HepG2 (cell line): ENCODE results near the gene AKIRIN1. TPM values are rescaled to one million over a fixed set of nuclear protein-coding genes. Genes with fewer than 3 reads are reported as not detected.

ENCODE experiments used
- CERS6 ChIP-seq: sonication (generic); formaldehyde crosslinking; IDR thresholded peaks from 2 replicates; pipeline ENCODE4 v1.5.0; 2020; ENCODE audit warnings: missing genetic modification reagents
- EP300 ChIP-seq, 3 experiments: sonication (generic) in 1 of 3; formaldehyde crosslinking in 1 of 3; IDR thresholded peaks; 2 replicates each; pipeline versions ENCODE4 v1.5.1 to v1.6.1; 2011 to 2020; ENCODE audit warnings: low read depth in 2 of 3, low read length in 2 of 3, borderline replicate concordance in 1 of 3, improper control_type of control experiment in 1 of 3, mild to moderate bottlenecking in 1 of 3, missing genetic modification reagents in 1 of 3, moderate library complexity in 1 of 3
- GATA4 ChIP-seq: sonication (generic); IDR thresholded peaks from 2 replicates; pipeline ENCODE4 v1.6.1; 2016; ENCODE audit warnings: antibody characterized with exemption, low read depth, borderline replicate concordance
- HHEX ChIP-seq: IDR thresholded peaks from 2 replicates; pipeline ENCODE4 v1.6.1; 2016; ENCODE audit warnings: control low read depth
- HNRNPUL1 ChIP-seq: fragments of 200-400 bp; formaldehyde crosslinking; IDR thresholded peaks from 2 replicates; pipeline ENCODE4 v1.6.1; 2017; ENCODE audit warnings: low read depth, mild to moderate bottlenecking, low read length, moderate library complexity
- HOXA9 ChIP-seq: sonication (generic); formaldehyde crosslinking; IDR thresholded peaks from 2 replicates; pipeline ENCODE4 v1.8.1; 2022; ENCODE audit warnings: missing genetic modification reagents, mild to moderate bottlenecking, moderate library complexity, borderline replicate concordance
- MIXL1 ChIP-seq: IDR thresholded peaks from 2 replicates; pipeline ENCODE4 v1.6.1; 2016
- MLLT10 ChIP-seq: sonication (generic); formaldehyde crosslinking; IDR thresholded peaks from 2 replicates; pipeline ENCODE4 v1.4.0; 2020; ENCODE audit warnings: missing genetic modification reagents
- MTF1 ChIP-seq: sonication (generic); formaldehyde crosslinking; IDR thresholded peaks from 2 replicates; pipeline ENCODE4 v1.5.0; 2020; ENCODE audit warnings: missing genetic modification reagents
- NR3C1 ChIP-seq: sonication (generic); formaldehyde crosslinking; IDR thresholded peaks from 2 replicates; pipeline ENCODE4 v1.4.0; 2020; ENCODE audit warnings: missing genetic modification reagents
- PHF20 ChIP-seq: sonication (generic); formaldehyde crosslinking; IDR thresholded peaks from 2 replicates; pipeline ENCODE4 v1.5.0; 2020; ENCODE audit warnings: mild to moderate bottlenecking, missing genetic modification reagents
- TFE3 ChIP-seq: IDR thresholded peaks from 2 replicates; pipeline ENCODE4 v1.6.1; 2016
- ZNF263 ChIP-seq: sonication (generic); formaldehyde crosslinking; IDR thresholded peaks from 2 replicates; pipeline ENCODE4 v1.4.0; 2020; ENCODE audit warnings: missing genetic modification reagents
- ZNF33A ChIP-seq: sonication (generic); formaldehyde crosslinking; IDR thresholded peaks from 2 replicates; pipeline ENCODE4 v1.5.1; 2020; ENCODE audit warnings: missing genetic modification reagents, mild to moderate bottlenecking, moderate library complexity, borderline replicate concordance
- ZNF431 ChIP-seq: sonication (generic); formaldehyde crosslinking; IDR thresholded peaks from 2 replicates; pipeline ENCODE4 v1.9.0; 2022; ENCODE audit warnings: missing genetic modification reagents, low read depth, mild to moderate bottlenecking, borderline replicate concordance
- ZNF451 ChIP-seq: sonication (generic); formaldehyde crosslinking; IDR thresholded peaks from 2 replicates; pipeline ENCODE4 v1.5.0; 2020; ENCODE audit warnings: mild to moderate bottlenecking, missing genetic modification reagents
- ZNF614 ChIP-seq: IDR thresholded peaks from 2 replicates; pipeline ENCODE4 v1.6.1; 2018; ENCODE audit warnings: missing biosample characterization, missing genetic modification reagents, inconsistent platforms, borderline replicate concordance
- ZNF672 ChIP-seq: sonication (generic); formaldehyde crosslinking; IDR thresholded peaks from 2 replicates; pipeline ENCODE4 v1.8.1; 2022; ENCODE audit warnings: missing genetic modification reagents
- ZNF709 ChIP-seq: sonication (generic); formaldehyde crosslinking; IDR thresholded peaks from 2 replicates; pipeline ENCODE4 v1.5.0; 2020; ENCODE audit warnings: mild to moderate bottlenecking, missing genetic modification reagents
- ZNF749 ChIP-seq: sonication (generic); formaldehyde crosslinking; IDR thresholded peaks from 2 replicates; pipeline ENCODE4 v1.8.0; 2022; ENCODE audit warnings: mild to moderate bottlenecking, missing genetic modification reagents, moderate library complexity, borderline replicate concordance
- ZNF772 ChIP-seq: sonication (generic); formaldehyde crosslinking; IDR thresholded peaks from 2 replicates; pipeline ENCODE4 v1.5.0; 2020; ENCODE audit warnings: mild to moderate bottlenecking, missing genetic modification reagents
- ZNF83 ChIP-seq: sonication (generic); formaldehyde crosslinking; IDR thresholded peaks from 2 replicates; pipeline ENCODE4 v1.4.0; 2020; ENCODE audit warnings: missing genetic modification reagents, mild to moderate bottlenecking, borderline replicate concordance
- ZNF883 ChIP-seq: sonication (generic); formaldehyde crosslinking; IDR thresholded peaks from 2 replicates; pipeline ENCODE4 v1.5.1; 2020; ENCODE audit warnings: mild to moderate bottlenecking, missing genetic modification reagents; ENCODE audit errors: not compliant biosample characterization
- ZSCAN21 ChIP-seq: sonication (generic); formaldehyde crosslinking; IDR thresholded peaks from 2 replicates; pipeline ENCODE4 v1.8.0; 2022; ENCODE audit warnings: mild to moderate bottlenecking, missing genetic modification reagents, moderate library complexity, borderline replicate concordance
- ZZZ3 ChIP-seq: sonication (generic); formaldehyde crosslinking; IDR thresholded peaks from 2 replicates; pipeline ENCODE4 v1.4.0; 2020; ENCODE audit warnings: missing genetic modification reagents, mild to moderate bottlenecking, borderline replicate concordance
- polyA plus RNA-seq, 8 experiments: library from polyadenylated mRNA; depleted of rRNA in 3 of 8; stranded (reverse) in 7 of 8; unstranded in 1 of 8; fragments of >200 nt; fragmentation: Illumina TruSeq in 4 of 8; extraction: Trizol in 4 of 8; gene quantifications; 2 replicates each; pipeline versions ENCODE4 v1.2.1 to v1.2.3, GENCODE V29; 2011 to 2016; ENCODE audit warnings: low read depth in 4 of 8, missing spikeins in 1 of 8, mixed read lengths in 1 of 8; ENCODE audit not compliant: insufficient read depth in 1 of 8
- total RNA-seq, 5 experiments: library from RNA; depleted of rRNA; stranded (reverse); fragments of >200 nt; fragmentation: Illumina TruSeq; extraction: Trizol; gene quantifications; 2 replicates each; pipeline ENCODE4 v1.2.3, GENCODE V29; 2016; ENCODE audit warnings: low read depth in 1 of 5
- TF ChIP-seq, protein P1 (sequence below): conservative IDR thresholded peaks from 2 replicates; pipeline ENCODE4 v1.6.1; 2018; ENCODE audit warnings: missing genetic modification reagents

Gene AKIRIN1
- total and polyA plus RNA-seq, 2 of the 13 experiments (the other 11 are each of a cell fraction or from before 2014, with no cell fraction given) = 123 to 157 TPM

DNA sequence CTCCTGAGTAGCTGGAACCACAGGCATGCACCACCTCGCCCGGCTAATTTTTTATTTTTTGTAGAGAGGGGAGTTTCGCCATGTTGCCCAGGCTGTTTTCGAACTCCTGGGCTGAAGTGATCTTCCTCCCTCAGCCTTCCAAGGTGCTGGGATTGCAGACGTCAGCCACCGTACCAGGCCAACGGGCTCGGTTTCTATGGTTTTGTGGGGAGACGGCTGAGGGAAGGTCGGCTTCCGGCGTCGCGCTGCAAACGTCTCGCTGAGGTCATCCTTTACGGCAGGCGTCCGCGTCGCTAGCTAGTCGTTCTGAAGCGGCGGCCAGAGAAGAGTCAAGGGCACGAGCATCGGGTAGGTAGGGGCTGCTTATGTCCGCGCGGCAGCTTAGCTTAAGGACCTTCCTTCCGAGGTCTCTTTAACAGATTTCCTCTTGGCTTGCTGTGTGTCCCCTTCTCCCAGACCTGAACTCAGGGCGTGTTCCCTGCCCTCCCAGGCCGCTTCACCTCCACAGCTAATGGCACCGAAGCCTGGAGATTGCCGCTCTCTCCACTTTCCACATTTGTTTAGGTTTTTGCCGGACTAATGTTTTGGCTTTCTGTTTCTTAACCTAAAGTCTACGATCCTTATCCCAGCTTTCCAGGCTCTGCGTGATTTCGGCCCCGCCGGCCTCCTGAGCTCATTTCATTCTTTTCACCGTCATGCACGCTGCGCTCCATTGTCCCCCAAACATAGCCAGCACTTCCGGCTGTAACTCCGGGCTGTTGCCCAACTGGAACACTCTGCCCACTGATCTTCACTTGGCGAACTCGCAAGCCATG is 35.2 kb downstream of the AKIRIN1 start, which contains the start of gene NDUFS5 (continued):
- TF ChIP-seq, protein P1, sequence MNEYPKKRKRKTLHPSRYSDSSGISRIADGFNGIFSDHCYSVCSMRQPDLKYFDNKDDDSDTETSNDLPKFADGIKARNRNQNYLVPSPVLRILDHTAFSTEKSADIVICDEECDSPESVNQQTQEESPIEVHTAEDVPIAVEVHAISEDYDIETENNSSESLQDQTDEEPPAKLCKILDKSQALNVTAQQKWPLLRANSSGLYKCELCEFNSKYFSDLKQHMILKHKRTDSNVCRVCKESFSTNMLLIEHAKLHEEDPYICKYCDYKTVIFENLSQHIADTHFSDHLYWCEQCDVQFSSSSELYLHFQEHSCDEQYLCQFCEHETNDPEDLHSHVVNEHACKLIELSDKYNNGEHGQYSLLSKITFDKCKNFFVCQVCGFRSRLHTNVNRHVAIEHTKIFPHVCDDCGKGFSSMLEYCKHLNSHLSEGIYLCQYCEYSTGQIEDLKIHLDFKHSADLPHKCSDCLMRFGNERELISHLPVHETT = peak; percentile 74
- TF ChIP-seq ZNF772 (CRISPR knock-in tag) = peak; percentile 71
- no peak; the same call in 1 of the 2 replicates for TF ChIP-seq ZNF451 (CRISPR knock-in tag)
- TF ChIP-seq ZNF672 (CRISPR knock-in tag) = no peak
- no peak; the same call in 1 of the 2 replicates for TF ChIP-seq ZNF709
- TF ChIP-seq ZNF749 (CRISPR knock-in tag) = 0 out of 2 replicates have a peak, but pooled peaks have one; percentile 44
- no peak for TF ChIP-seq HHEX (CRISPR knock-in tag)
- TF ChIP-seq ZSCAN21 (CRISPR knock-in tag) = peak; percentile 54; the same call in 1 of the 2 replicates
- TF ChIP-seq MTF1 (CRISPR knock-in tag) = no peak
- TF ChIP-seq MIXL1 (CRISPR knock-in tag) = no peak
- TF ChIP-seq ZNF431 (CRISPR knock-in tag) = no peak
- no peak for TF ChIP-seq ZNF33A (CRISPR knock-in tag)
- peak; percentile 11; the same call in 1 of the 2 replicates for TF ChIP-seq TFE3 (CRISPR knock-in tag)
- no peak for TF ChIP-seq HNRNPUL1
- no peak for TF ChIP-seq CERS6 (CRISPR knock-in tag)
- TF ChIP-seq ZNF263 (CRISPR knock-in tag) = peak; percentile 27; the same call in 1 of the 2 replicates
- TF ChIP-seq HOXA9 (CRISPR knock-in tag) = no peak
- TF ChIP-seq NR3C1 (CRISPR knock-in tag) = no peak
- peak; percentile 77 for TF ChIP-seq PHF20 (CRISPR knock-in tag)
- 0 out of 2 replicates have a peak, but pooled peaks have one; percentile 17 for TF ChIP-seq ZNF614 (CRISPR knock-in tag)
- TF ChIP-seq ZNF883 (CRISPR knock-in tag) = no peak
- peak; percentile 44; the same call in 1 of the 2 replicates for TF ChIP-seq GATA4
- no peak for TF ChIP-seq ZZZ3 (CRISPR knock-in tag)
- TF ChIP-seq ZNF83 = no peak
- TF ChIP-seq EP300 (IDR thresholded peaks at IDR 0.05; ENCODE audit: low read depth in 2 of 2, low read length in 2 of 2) = no peak
- TF ChIP-seq EP300 (CRISPR knock-in tag; IDR thresholded peaks at IDR 0.05; ENCODE audit: borderline replicate concordance) = no peak
- no peak for TF ChIP-seq MLLT10 (CRISPR knock-in tag)
